ENCODE data around the gene DGCR2.

Gene DGCR2

DNA sequence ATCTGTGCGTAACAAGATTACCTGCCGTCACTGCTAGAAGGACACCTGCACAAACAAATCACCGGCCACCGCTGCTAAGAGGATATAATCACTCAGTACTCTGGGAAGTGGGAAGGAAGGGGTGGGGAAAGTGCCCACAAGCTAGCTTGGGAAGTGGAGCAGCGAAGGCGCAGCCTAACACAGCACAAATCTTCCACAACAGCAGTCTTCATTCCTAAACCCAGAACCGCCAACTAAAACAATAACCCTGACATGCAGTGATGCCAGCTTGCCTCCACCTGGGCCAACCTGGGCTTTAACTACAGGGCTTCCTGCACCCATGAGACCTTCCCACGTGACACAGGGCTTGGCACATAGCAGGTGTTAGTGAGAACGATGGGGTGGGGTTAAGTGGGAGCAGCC lies 5.1 kb downstream of the DGCR2 start:
- H3K27ac ChIP-seq, result no peak overlapping the region
- TF ChIP-seq ZFX (IDR thresholded peaks at IDR 0.05), result no peak

DNA sequence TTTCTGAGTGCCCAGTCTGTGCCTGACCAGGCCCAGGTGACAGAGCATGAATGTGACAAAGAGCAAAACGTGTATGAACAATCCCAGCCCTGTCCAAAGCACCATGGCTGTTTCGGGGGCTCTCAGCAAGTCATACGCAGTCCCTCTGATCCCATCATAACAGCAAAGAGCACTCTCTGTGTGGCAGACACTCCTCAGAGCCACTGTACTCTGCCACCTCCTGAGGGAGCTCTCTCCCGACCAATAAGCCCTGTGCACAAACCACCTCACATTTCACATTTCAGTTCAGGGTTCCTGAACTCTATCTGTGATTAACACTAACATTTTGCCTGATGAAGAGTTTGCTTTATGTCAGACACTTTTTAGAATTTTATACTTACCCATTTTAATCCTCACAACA lies 6.6 kb downstream of the DGCR2 start:
- no peak overlapping the region for H3K27ac ChIP-seq
- TF ChIP-seq, protein P1, sequence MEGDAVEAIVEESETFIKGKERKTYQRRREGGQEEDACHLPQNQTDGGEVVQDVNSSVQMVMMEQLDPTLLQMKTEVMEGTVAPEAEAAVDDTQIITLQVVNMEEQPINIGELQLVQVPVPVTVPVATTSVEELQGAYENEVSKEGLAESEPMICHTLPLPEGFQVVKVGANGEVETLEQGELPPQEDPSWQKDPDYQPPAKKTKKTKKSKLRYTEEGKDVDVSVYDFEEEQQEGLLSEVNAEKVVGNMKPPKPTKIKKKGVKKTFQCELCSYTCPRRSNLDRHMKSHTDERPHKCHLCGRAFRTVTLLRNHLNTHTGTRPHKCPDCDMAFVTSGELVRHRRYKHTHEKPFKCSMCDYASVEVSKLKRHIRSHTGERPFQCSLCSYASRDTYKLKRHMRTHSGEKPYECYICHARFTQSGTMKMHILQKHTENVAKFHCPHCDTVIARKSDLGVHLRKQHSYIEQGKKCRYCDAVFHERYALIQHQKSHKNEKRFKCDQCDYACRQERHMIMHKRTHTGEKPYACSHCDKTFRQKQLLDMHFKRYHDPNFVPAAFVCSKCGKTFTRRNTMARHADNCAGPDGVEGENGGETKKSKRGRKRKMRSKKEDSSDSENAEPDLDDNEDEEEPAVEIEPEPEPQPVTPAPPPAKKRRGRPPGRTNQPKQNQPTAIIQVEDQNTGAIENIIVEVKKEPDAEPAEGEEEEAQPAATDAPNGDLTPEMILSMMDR (conservative IDR thresholded peaks at IDR 0.05), result no peak
- no peak for TF ChIP-seq ZFX (IDR thresholded peaks at IDR 0.05)

DNA sequence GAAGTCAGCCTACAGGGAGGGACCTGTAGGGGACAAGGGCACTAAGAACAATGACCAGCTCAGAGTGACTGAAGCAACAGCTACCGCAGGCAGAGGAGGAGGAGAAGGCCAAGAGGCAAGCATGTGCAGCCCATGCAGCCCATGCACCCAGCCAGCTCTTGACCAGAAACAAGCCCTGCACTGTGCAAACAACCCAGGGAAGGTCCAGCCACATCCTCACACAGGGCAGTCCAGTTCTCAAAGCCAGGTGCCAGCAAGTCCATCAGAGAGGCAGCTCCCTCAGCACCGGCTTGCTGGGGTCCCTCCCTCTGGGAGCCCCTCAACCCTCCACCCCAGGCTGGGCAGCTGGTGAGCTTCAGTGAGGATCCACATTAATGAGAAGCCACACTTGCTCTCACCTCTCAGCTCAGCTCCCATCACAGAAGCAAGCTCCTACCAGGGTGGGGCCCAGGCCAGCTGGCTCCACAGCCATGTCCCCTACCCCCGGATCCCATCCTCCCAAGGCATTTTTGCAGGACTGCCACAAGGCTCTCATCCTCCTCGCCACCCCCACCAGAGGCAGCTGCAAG lies 7.1 kb downstream of the DGCR2 start:
- H3K27ac ChIP-seq, result no peak overlapping the region
- TF ChIP-seq ZFX (IDR thresholded peaks at IDR 0.05), result no peak
- TF ChIP-seq, protein P1 (conservative IDR thresholded peaks at IDR 0.05), result no peak

DNA sequence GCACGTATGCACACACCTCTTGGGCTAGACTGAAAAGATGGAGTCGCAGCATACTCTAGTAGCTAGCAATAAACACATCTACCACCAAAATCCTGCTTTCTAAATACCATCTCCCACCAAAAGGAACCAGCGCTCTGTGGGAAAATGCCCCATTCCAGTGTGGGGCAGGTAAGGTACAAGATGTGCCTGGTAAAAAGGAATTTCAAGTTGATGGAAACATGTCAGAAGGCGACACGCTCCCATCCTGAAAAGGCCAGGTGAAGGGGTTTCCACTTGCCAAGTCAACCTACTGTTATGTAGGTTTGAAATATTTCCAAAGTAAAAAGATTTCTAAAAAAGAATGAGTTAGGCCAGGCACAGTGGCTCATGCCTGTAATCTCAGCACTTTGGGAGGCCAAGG lies 8.8 kb downstream of the DGCR2 start:
- H3K27ac ChIP-seq, result no peak overlapping the region
- TF ChIP-seq, protein P1 (conservative IDR thresholded peaks at IDR 0.05), result no peak
- TF ChIP-seq ZFX (IDR thresholded peaks at IDR 0.05), result no peak

DNA sequence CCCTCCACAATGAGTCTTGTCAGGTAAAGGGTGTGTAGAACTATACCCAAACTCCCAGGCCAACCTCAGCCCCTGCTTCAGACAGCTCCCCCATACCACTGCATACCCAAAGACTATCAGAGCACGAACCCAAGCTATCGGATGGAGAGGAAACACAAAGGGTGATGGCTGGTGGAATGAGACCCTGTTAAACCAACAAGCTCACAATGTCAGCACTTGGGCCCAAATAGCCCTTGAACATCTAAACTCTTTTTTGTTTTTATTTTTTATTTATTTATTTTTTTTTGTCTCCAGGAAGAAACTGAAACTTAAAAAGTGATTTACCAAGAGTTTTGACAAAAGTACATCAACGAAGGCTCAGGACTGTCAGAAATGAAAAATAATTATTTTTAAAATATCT lies 10.6 kb downstream of the DGCR2 start:
- no peak overlapping the region for H3K27ac ChIP-seq
- TF ChIP-seq, protein P1 (conservative IDR thresholded peaks at IDR 0.05), result no peak
- TF ChIP-seq ZFX (IDR thresholded peaks at IDR 0.05), result no peak

DNA sequence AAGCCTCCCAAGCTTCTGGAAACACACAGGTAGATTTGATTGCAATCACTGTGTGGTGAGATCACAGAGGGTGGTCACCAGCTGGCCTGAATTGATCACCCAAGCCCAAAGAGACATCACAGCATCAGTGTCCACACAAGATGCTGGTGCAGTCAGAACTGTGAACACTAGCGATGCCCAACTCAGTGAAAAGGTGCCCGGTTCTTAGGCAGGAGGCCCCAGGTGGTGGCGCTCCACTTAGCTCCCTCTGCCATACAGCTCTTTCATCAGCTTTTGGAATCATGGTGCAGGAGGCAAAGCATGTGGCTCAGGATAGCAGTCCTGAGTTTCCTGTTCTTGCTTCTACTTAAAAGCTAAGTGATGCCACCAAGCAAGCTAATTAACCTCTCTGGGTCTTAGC lies 11.1 kb downstream of the DGCR2 start:
- H3K27ac ChIP-seq, result no peak overlapping the region
- no peak for TF ChIP-seq ZFX (IDR thresholded peaks at IDR 0.05)
- TF ChIP-seq, protein P1 (conservative IDR thresholded peaks at IDR 0.05), result no peak

DNA sequence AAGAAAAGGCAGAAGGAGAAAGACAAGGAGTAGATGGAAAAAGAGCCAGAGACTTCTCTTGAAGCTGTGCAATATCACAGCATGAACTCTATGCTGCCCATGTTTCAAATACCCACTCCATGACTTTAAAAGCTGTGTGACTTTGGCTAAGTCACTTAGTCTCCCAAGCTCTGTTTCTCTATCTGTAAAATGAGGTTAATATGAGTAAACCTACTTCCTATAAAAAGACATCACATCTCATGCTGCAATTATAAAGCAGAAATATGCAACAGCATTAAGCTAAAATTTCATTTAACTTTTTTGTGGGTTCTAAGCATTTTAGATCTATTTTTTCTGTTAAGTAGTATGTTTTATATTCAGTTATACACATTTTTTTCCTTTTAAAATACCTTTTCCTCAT lies 11.6 kb downstream of the DGCR2 start:
- no peak for TF ChIP-seq ZFX (IDR thresholded peaks at IDR 0.05)
- TF ChIP-seq, protein P1 (conservative IDR thresholded peaks at IDR 0.05), result no peak

DNA sequence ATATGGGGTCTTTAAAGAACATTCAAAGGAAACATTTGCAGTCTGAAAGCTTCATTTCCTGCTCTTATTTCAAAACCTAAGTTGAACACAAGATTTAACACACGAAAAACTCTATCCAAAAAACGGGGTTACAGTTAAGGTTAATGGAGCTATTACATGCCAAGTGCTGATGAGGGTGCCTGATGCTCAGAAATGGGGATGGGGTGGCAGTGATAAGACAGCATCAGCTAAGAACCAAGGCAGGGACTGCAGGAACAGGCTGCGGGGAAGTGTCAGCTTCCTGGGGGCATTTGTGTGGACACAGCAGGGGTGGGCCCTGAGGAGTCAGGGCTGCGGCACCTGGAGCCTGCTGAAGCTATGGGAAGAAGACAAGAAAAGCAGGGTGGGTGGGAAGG lies 12.2 kb downstream of the DGCR2 start:
- H3K27ac ChIP-seq, result no peak overlapping the region
- no peak for TF ChIP-seq ZFX (IDR thresholded peaks at IDR 0.05)
- TF ChIP-seq, protein P1 (conservative IDR thresholded peaks at IDR 0.05), result no peak

More for the DNA sequence above, 11.6 kb downstream of the DGCR2 start:
- H3K27ac ChIP-seq, result no peak overlapping the region

Data from C4-2B (cell line).